Stimulated activated CD8-positive, alpha-beta memory T cell treated with anti-CD3 and anti-CD28 coated beads, Interleukin-15, amount 100 ng/mL, for 24 hours (primary cell): ENCODE results near the gene CLEC2L.

Source experiments
- DNase-seq: peaks from one replicate; pipeline ENCODE4 v3.0.0-alpha.2; 2020; ENCODE audit warnings: low read depth

CLEC2L gene

GRCh38 chr7:139523199-139523941 lies at the start of gene CLEC2L:
Gene CLEC2L (plus strand): TSS chr7:139523685. CDS start chr7:139523928, 243 bp downstream.
- DNase-seq: no peak

DNA sequence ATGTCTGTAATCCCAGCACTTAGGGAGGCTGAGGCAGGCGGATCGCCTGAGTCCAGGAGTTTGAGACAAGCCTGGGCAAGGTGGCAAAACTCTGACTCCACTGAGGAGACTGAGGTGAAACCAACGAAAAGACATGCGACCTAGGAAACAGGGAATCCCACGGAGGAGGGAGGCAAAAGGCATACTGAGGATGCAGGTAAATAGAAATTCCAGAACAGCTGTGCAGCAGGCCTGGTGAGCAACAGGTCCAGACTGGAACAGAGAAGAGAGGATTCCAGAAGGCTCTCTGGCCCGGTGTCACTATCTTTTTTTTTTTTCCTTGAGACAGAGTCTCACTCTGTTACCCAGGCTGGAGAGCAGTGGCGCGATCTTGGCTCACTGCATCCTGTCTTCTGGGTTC lies 47.3 kb upstream of the CLEC2L start:
- no peak for DNase-seq

GRCh38 chr7:139476891-139477290 lies 46.6 kb upstream of the CLEC2L start:
- DNase-seq: no peak

DNA sequence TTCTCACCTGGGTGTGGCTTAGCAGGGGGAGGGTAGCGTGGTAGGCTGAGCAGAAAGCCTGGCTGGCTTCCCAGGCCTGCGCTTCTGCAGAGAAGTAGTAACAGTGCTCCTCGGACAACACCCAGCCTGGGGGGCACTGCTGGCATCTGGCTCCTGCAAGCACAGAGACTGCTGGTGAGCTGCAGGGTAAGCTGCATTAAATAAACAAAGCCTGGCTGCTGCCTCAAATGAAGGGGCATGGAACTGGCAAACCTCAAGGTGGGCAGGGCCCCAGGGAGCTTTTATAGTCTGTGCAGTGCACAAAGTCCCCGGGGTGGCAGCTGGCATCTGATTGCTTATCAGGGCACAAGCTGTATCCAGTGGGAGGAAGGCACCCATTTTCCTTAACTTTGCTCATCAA lies 43.9 kb upstream of the CLEC2L start:
- no peak for DNase-seq

GRCh38 chr7:139481364-139481763 lies 42.1 kb upstream of the CLEC2L start:
- no peak for DNase-seq

GRCh38 chr7:139482122-139482521 lies 41.4 kb upstream of the CLEC2L start:
- DNase-seq: no peak

- DNase-seq: no peak
Measured at GRCh38 chr7:139482662-139483466, 40.6 kb upstream of the CLEC2L start.

DNA sequence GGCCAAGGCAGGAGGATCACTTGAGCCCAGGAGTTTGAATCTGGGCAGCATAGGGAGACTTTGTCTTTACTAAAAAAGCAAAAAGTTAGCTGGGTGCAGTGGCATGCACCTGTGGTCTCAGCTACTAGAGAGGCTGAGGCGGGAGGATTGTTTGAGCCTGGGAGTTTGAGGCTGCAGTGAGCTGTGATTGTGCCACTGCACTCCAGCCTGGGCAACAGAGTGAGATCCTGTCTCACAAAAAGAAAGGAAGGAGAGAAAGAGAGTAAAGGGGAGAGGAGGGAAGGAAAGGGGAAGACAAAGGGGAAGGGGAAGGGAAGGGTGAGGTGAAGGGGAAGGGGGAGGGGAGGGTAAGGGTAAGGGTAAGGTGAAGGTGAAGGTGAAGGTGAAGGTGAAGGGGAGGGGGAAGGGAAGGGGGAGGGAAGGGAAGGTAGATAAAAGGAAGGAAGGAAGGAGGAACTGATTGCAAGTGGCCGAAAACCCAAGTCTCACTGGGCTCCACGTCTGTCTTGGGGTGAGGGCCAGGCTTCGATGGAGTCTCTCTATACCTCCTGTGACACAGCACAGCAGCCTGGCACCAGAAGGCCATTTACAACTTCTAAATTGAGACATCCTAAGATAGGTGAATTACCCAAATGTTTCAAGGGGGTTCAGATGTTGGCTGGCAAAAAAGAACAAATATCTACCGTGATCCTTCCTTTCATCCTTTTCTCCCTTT lies 36.0 kb upstream of the CLEC2L start:
- no peak for DNase-seq

GRCh38 chr7:139488810-139489209 lies 34.7 kb upstream of the CLEC2L start:
- DNase-seq: no peak

DNA sequence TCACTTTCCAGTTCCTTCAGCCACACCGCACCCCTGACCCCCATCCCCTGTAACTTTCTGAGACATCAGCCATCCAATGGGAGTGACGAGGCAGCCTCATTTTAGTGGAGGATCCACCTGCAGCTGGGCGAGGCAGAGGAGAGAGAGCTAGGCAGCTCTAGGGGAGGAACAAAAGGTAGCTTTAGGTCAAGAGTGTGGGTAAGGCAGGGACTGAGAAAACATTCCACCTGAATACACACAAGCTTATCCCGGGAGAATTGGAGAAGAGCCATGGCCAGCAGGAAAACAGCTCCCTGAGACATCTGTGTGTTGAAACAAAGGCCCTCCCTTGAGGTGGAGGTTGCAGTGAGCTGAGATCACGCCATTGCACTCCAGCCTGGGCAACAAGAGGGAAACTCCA lies 33.4 kb upstream of the CLEC2L start:
- no peak for DNase-seq

- no peak for DNase-seq
Measured at GRCh38 chr7:139492293-139492692, 31.2 kb upstream of the CLEC2L start.

- no peak for DNase-seq
Measured at GRCh38 chr7:139494835-139495579, 28.5 kb upstream of the CLEC2L start.

- no peak for DNase-seq
Measured at GRCh38 chr7:139495580-139496125, 27.8 kb upstream of the CLEC2L start.

DNA sequence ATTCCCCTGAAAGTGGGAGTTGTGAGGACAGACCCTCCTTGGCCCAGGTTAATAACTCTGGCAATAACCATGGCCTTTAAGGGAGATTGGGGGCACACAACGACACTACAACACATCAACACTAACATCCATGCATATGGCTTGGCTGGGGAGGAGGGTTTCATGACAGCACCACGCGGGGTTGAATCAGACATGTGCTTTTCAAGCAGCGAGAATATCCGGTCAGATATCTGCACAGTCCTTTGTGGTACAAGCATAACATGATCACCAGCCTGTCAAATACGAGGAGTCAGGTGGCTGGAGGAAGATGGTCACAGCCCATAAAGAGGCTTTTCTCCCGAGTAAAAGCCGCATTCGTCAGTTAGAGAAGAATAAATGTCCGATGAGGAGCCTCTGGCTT lies 27.0 kb upstream of the CLEC2L start:
- no peak for DNase-seq

GRCh38 chr7:139500770-139501138 lies 22.7 kb upstream of the CLEC2L start:
- no peak for DNase-seq

DNA sequence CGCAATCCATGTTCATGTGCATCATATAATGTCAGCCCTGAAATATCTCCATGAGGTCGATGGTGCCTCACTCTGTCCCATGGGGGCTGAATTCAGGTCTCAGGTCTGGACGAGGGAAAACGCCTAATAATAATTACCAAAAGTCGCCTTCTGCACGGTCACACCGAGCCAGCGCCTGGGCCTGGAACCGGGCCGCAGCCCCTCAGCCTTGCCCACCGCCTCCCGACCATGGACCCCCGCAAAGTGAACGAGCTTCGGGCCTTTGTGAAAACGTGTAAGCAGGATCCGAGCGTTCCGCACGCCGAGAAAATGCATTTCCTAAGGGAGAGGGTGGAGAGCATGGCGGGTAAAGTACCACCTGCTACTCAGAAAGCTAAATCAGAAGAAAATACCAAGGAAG lies 21.3 kb upstream of the CLEC2L start:
- DNase-seq: no peak

DNA sequence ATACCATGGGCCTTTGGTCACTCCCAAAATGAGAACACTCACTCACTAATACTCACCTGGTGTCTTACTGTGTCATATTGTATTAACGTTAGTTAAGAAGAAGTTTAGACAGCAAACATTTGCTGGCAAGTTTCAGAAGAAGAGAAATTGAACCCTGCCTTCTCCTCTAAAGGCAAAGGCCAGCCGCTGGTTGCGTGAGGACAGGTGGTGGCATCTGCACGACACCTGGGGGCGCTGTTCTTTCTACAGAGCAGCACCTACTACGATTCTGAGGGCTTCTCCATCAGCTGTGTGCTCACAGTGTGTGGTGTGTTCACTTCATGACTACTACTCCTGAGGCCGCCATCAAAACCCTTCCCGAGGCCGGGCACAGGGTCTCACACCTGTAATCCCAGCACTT lies 17.9 kb upstream of the CLEC2L start:
- DNase-seq: no peak

DNA sequence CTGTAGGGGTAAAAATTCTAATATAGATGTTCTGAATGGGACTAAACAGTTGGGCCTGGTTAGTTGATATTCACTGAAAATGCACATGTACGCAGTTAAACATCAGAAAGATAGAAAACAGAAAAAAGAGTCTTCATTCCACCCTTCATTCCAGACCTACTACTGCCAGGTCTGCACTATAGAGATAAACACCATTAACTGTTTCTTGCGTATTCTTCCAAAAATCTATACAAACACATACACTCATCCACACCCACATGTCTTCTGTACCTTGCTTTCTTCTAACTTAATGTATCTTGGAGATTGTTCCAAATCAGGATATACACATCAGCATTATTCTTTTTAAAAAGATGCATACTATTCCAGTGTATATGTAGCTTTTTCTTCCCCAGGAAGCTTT lies 13.9 kb upstream of the CLEC2L start:
- DNase-seq: no peak

DNA sequence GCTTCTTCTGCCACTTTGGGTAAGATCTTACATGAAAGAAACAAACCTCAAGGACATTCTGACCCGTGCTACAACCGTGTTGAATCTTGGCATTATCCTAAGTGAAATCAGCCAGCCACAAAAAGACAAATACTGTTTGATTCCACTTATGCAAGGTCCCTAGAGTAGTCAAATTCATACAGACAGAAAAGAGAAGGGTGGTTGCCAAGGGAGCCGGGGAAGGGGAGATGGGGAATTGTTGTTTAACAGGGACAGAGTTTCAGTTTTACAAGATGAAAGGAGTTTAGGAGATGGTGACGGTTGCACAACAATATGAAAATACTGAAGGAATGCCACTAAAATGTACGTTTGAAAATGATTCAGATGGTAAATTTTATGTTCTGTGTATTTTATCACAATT lies 12.2 kb upstream of the CLEC2L start:
- no peak for DNase-seq

DNA sequence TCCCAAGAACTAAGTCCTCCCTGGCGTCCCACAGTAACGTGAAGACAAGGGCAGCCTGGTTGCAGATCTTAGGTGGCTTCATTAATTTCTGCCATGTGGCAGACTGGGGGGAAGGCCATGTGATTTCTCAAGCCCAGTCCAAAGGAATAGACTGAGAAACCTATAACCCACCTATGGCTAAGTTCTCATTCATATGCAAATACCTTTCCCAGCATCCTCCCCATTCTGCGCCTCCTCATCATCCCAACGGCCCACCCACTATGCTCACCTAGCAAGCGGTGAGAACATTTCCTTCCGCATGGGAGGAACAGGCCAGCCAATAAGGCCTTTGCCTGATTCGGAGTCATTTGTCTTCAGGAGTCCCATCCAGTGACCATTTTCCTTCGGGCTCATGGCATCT lies 8.2 kb upstream of the CLEC2L start:
- no peak for DNase-seq

- DNase-seq: no peak
Measured at GRCh38 chr7:139521439-139521838, 2.0 kb upstream of the CLEC2L start.

DNA sequence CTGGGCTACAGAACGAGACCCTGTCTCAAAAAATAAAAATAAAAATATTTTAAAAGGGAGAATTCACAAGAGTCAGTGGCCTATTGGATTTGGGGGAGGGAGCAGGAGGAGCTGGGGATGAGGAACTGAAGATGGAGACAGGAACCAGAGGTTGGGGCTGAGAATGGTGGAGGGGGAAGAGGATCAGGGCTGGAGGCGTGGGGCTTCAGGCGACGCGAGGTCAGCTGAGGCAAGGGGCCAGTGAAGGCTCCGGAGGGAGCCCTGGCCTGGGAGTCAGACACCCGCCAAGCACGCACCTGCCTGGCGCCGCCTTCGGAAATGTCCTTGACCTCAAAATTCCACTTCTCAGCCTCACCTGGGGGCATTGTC lies 671 bp upstream of the CLEC2L start:
- DNase-seq: no peak
